Measurements from ENCODE around the gene AHCYL2. TPM values are rescaled to one million over a fixed set of nuclear protein-coding genes. Genes with fewer than 3 reads are reported as not detected.

AHCYL2 gene
- 10 to 100 TPM; 18.5 to 21.0 TPM for total RNA-seq

GRCh38 chr7:129224251-129225205 lies at the start of gene AHCYL2:
TSS of gene AHCYL2 (plus strand) at chr7:129225030.
- H3K27ac Mint-ChIP-seq: peak within 1 kb of the TSS; percentile 90
- ChIA-PET POLR2A (interaction anchor here (0.8 to 1.2 kb wide), 6 partner anchors 44 to 362 kb away, joined by 3 to 5 read pairs (median 4); partner anchors contain the start of genes ATP6V1F and TNPO3), CTCF (interaction anchor here (1.1 to 10.2 kb wide), 6 partner anchors 13 to 601 kb away, joined by 3 to 177 read pairs (median 7); no protein-coding TSS in a partner anchor)
- H3K4me3 Mint-ChIP-seq: peak within 1 kb of the TSS; percentile 87
- no peaks in the 10 kb centered on the region for H3K27me3 Mint-ChIP-seq
- peak; percentile 98 for DNase-seq
- H3K4me1 Mint-ChIP-seq: peaks cover 31% of the 10 kb centered on the region
- H3K9me3 Mint-ChIP-seq: no peaks in the 10 kb centered on the region
- no peaks in the 10 kb centered on the region for H3K36me3 Mint-ChIP-seq (ENCODE audit: low read depth)

GRCh38 chr7:129176916-129177710 lies 47.7 kb upstream of the AHCYL2 start:
- Mint-ChIP-seq H3K27me3 (peaks cover 35% of the 10 kb centered on the region), H3K36me3 (ENCODE audit: low read depth) (no peaks in the 10 kb centered on the region), H3K4me3 (no peak overlapping the region), H3K4me1 (no peaks in the 10 kb centered on the region), H3K9me3 (no peaks in the 10 kb centered on the region), H3K27ac (no peak overlapping the region)
- ChIA-PET POLR2A (no interaction called here), CTCF (interaction anchor here (2.3 kb wide), 1 partner anchor 14 kb away, joined by 9 read pairs; no protein-coding TSS in a partner anchor)
- no peak for DNase-seq

GRCh38 chr7:129184981-129185670 lies 39.7 kb upstream of the AHCYL2 start:
- no peak for DNase-seq
- Mint-ChIP-seq H3K27me3 (peaks cover 48% of the 10 kb centered on the region), H3K4me3 (no peak overlapping the region), H3K27ac (no peak overlapping the region), H3K9me3 (no peaks in the 10 kb centered on the region), H3K36me3 (ENCODE audit: low read depth) (no peaks in the 10 kb centered on the region), H3K4me1 (peaks cover 8% of the 10 kb centered on the region)
- POLR2A ChIA-PET: no interaction called here
- CTCF ChIA-PET: no interaction called here

GRCh38 chr7:129186749-129187260 lies 38.0 kb upstream of the AHCYL2 start:
- Mint-ChIP-seq H3K9me3 (no peaks in the 10 kb centered on the region), H3K36me3 (ENCODE audit: low read depth) (no peaks in the 10 kb centered on the region), H3K4me1 (peaks cover 8% of the 10 kb centered on the region), H3K27me3 (peaks cover 54% of the 10 kb centered on the region), H3K4me3 (no peak overlapping the region), H3K27ac (no peak overlapping the region)
- no peak for DNase-seq
- POLR2A ChIA-PET: no interaction called here
- CTCF ChIA-PET: no interaction called here

- ChIA-PET CTCF (no interaction called here), POLR2A (no interaction called here)
- Mint-ChIP-seq H3K4me3 (no peak overlapping the region), H3K36me3 (ENCODE audit: low read depth) (no peaks in the 10 kb centered on the region), H3K27me3 (peaks cover 61% of the 10 kb centered on the region), H3K4me1 (peaks cover 8% of the 10 kb centered on the region), H3K27ac (no peak overlapping the region), H3K9me3 (no peaks in the 10 kb centered on the region)
- no peak for DNase-seq
Observed at GRCh38 chr7:129187681-129188371, 37.0 kb upstream of the AHCYL2 start.

- H3K27ac Mint-ChIP-seq: no peak within 1 kb of the TSS
- peak within 1 kb of the TSS; percentile 30 for H3K4me3 Mint-ChIP-seq
- peaks cover 8% of the 10 kb centered on the region for H3K4me1 Mint-ChIP-seq
- peaks cover 61% of the 10 kb centered on the region for H3K27me3 Mint-ChIP-seq
- POLR2A ChIA-PET: no interaction called here
- H3K36me3 Mint-ChIP-seq (ENCODE audit: low read depth): no peaks in the 10 kb centered on the region
- DNase-seq: no peak
- no peaks in the 10 kb centered on the region for H3K9me3 Mint-ChIP-seq
- CTCF ChIA-PET: no interaction called here
Observed at GRCh38 chr7:129188372-129188891, 36.4 kb upstream of the AHCYL2 start, which contains the start of gene SMO. TSS of gene SMO (plus strand) at chr7:129188633. CDS start at chr7:129189152, 519 bp downstream.

- ChIA-PET CTCF (no interaction called here), POLR2A (no interaction called here)
- Mint-ChIP-seq H3K4me3 (peak overlapping the region; percentile 16), H3K27me3 (peaks cover 61% of the 10 kb centered on the region), H3K9me3 (no peaks in the 10 kb centered on the region), H3K4me1 (peaks cover 8% of the 10 kb centered on the region), H3K36me3 (ENCODE audit: low read depth) (no peaks in the 10 kb centered on the region), H3K27ac (no peak overlapping the region)
- no peak for DNase-seq
Observed at GRCh38 chr7:129188892-129189660, 35.8 kb upstream of the AHCYL2 start.

GRCh38 chr7:129189661-129190310 lies 35.0 kb upstream of the AHCYL2 start:
- no peak for DNase-seq
- H3K4me3 Mint-ChIP-seq: peak overlapping the region; percentile 16
- no peaks in the 10 kb centered on the region for H3K36me3 Mint-ChIP-seq (ENCODE audit: low read depth)
- ChIA-PET CTCF (no interaction called here), POLR2A (no interaction called here)
- no peaks in the 10 kb centered on the region for H3K9me3 Mint-ChIP-seq
- H3K27me3 Mint-ChIP-seq: peaks cover 61% of the 10 kb centered on the region
- no peak overlapping the region for H3K27ac Mint-ChIP-seq
- H3K4me1 Mint-ChIP-seq: peaks cover 8% of the 10 kb centered on the region

GRCh38 chr7:129191272-129191671 lies 33.6 kb upstream of the AHCYL2 start:
- Mint-ChIP-seq H3K4me3 (no peak overlapping the region), H3K27me3 (peaks cover 55% of the 10 kb centered on the region), H3K4me1 (peaks cover 8% of the 10 kb centered on the region), H3K27ac (no peak overlapping the region), H3K9me3 (no peaks in the 10 kb centered on the region), H3K36me3 (ENCODE audit: low read depth) (no peaks in the 10 kb centered on the region)
- DNase-seq: no peak
- ChIA-PET CTCF (interaction anchor here (0.6 to 1.1 kb wide), 3 partner anchors 27 to 80 kb away, joined by 3 to 4 read pairs (median 3); no protein-coding TSS in a partner anchor), POLR2A (no interaction called here)

- H3K4me3 Mint-ChIP-seq: no peak overlapping the region
- ChIA-PET POLR2A (no interaction called here), CTCF (interaction anchor here (1.0 to 1.8 kb wide), 2 partner anchors 25 to 30 kb away, joined by 3 to 4 read pairs; no protein-coding TSS in a partner anchor)
- no peaks in the 10 kb centered on the region for H3K36me3 Mint-ChIP-seq (ENCODE audit: low read depth)
- H3K27me3 Mint-ChIP-seq: peaks cover 43% of the 10 kb centered on the region
- no peak for DNase-seq
- peaks cover 4% of the 10 kb centered on the region for H3K4me1 Mint-ChIP-seq
- H3K9me3 Mint-ChIP-seq: no peaks in the 10 kb centered on the region
- no peak overlapping the region for H3K27ac Mint-ChIP-seq
Observed at GRCh38 chr7:129193892-129194291, 30.9 kb upstream of the AHCYL2 start.

GRCh38 chr7:129197771-129198170 lies 27.1 kb upstream of the AHCYL2 start:
- Mint-ChIP-seq H3K9me3 (no peaks in the 10 kb centered on the region), H3K4me1 (no peaks in the 10 kb centered on the region), H3K27ac (no peak overlapping the region), H3K27me3 (peaks cover 18% of the 10 kb centered on the region), H3K4me3 (no peak overlapping the region), H3K36me3 (ENCODE audit: low read depth) (no peaks in the 10 kb centered on the region)
- POLR2A ChIA-PET: no interaction called here
- DNase-seq: no peak
- CTCF ChIA-PET: interaction anchor here (0.7 to 1.5 kb wide), 2 partner anchors 34 kb away, joined by 3 to 5 read pairs; no protein-coding TSS in a partner anchor

All from activated CD4-positive, alpha-beta memory T cell treated with anti-CD3 and anti-CD28 coated beads, Interleukin-2, amount 10 ng/mL, durations not matched to agents 7 days and 5 days (primary cell).